GM12872 (cell line): ENCODE measurements around the gene RSPO3.

Experiments used
- TF ChIP-seq, protein P1 (sequence below): IDR thresholded peaks from 3 replicates; pipeline ENCODE4 v1.5.1; 2011; ENCODE audit warnings: low read depth, mild to moderate bottlenecking, low read length, moderate library complexity; ENCODE audit not compliant: insufficient read depth

RSPO3 gene

DNA sequence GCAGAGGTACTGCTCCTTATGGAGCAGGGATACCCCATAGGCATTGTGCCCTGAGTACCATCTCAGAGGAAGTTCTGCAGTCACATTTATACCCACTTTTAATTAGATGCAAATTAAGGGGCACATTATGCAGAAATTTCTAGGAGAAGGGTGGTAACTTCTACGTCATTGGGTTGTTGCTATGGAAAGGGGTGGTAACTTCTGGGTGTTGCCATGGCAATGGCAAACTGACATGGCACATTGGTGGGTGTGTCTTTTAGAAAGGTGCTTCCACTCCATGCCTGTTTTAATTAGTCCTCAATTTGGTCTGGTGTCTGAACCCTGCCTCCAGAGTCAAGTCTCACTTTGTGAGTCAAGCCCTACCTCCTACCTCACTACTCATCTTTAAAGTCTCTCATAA is 42.0 kb downstream of the RSPO3 start:
- TF ChIP-seq, protein P1, sequence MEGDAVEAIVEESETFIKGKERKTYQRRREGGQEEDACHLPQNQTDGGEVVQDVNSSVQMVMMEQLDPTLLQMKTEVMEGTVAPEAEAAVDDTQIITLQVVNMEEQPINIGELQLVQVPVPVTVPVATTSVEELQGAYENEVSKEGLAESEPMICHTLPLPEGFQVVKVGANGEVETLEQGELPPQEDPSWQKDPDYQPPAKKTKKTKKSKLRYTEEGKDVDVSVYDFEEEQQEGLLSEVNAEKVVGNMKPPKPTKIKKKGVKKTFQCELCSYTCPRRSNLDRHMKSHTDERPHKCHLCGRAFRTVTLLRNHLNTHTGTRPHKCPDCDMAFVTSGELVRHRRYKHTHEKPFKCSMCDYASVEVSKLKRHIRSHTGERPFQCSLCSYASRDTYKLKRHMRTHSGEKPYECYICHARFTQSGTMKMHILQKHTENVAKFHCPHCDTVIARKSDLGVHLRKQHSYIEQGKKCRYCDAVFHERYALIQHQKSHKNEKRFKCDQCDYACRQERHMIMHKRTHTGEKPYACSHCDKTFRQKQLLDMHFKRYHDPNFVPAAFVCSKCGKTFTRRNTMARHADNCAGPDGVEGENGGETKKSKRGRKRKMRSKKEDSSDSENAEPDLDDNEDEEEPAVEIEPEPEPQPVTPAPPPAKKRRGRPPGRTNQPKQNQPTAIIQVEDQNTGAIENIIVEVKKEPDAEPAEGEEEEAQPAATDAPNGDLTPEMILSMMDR = no peak

DNA sequence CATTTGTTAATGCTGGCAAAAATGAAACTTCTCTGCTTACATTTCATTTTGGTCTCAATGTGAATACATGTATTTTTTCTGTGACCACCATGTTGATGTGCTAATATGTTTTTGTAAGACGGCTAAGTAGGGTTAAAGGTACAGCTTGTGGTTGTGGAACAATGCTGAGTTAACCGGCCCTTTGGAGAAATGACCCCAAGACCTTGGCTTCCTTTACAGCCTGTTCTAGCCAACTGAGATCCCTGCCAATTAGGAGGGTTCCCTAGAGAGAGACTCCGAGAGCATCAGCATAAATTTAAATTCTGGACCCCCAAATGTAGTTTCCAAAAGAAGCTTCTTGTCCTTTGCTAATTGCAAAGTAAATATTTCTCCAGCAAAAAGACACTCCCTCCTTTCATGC is 44.4 kb downstream of the RSPO3 start:
- TF ChIP-seq, protein P1 = no peak

DNA sequence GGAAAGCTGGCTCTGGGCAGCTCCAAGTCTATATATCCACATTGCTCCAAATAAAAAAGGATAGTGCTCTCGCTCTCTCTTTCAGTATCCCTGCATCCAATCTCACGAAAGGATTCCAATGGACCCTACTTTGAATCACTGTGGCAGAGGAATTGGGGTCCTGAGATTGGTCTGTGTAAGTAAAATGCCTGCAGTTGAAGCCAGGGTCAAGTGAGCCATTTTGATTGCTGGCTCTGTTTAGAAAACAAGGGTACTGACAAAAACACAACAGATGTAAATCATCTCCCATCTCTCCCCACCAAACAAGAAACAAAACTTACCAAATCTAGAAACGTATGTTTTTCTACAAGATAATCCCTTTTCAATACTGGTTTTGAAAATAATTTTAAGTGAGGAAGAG is 45.6 kb downstream of the RSPO3 start:
- TF ChIP-seq, protein P1 = no peak

DNA sequence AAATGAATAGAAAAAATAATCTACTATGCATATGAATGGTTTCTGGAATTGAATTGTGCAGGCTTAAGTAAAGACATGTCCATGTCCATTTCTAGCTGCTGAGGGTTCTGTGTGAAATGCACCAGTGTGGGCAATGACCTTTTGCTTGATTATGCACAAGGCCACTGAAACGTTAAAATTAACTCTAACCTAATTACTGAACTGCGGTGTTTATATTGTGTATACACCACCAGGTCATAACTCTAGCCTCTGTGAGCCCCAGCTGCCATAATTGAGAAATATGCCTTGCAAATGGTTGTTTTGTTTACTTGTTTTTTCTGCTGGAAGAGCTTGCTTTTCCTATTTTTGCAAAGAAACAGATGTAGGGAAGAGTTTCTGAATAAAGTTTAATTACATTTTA is 46.1 kb downstream of the RSPO3 start:
- TF ChIP-seq, protein P1 = no peak

DNA sequence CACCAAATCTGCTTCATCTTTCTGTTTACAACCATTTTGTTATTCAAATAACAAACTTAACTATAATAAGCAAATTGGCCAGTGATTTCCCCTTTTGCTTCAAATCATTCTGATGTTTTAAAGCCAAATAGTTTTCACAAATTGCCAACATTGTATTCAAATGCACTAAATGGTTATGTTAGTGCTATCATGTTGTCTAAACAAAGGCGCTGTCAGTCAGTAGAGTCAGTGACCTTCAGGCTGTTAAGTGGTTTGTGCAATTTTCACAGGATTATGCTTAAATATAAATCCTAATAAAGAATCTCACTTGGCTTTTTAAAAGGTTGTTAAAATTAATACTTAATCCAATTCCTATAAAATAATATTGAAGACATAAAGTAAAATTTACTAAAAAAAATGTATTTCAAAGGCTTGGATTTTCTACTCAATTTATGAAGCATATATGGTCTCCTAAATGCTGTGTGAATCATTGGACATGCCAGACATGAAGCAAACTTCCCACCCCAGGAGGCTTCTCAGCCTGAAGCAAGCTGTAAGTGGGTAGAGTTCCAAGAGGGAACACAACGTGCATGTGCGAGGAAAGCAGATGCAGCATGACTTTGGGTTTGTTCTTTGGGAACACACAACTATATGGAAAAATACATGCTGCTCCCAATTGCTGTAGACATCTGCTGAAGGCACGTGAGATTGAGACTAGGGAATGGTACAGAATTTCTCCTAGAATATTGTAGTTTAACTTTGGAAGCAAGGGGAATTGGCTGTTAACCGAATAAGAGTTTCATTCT is 54.9 kb downstream of the RSPO3 start:
- TF ChIP-seq, protein P1 = no peak

DNA sequence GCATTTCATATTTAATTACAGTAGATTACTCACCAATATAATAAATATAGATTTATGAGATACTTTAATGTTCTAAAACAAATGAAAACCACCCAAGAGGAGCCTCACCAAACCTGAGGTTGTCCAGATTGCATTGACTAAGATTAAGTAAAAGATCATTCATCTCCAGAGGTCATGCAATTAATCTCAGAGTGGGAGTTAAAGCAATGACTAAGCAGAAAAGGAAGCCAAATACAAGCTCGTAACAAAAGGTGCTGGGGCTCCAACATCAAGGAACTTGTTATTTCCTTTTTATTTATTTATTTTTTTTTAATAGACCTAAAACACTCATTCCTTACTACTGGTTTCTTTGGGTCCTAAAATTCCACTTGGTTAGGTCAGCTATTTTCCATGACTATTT is 57.7 kb downstream of the RSPO3 start:
- TF ChIP-seq, protein P1 = no peak

DNA sequence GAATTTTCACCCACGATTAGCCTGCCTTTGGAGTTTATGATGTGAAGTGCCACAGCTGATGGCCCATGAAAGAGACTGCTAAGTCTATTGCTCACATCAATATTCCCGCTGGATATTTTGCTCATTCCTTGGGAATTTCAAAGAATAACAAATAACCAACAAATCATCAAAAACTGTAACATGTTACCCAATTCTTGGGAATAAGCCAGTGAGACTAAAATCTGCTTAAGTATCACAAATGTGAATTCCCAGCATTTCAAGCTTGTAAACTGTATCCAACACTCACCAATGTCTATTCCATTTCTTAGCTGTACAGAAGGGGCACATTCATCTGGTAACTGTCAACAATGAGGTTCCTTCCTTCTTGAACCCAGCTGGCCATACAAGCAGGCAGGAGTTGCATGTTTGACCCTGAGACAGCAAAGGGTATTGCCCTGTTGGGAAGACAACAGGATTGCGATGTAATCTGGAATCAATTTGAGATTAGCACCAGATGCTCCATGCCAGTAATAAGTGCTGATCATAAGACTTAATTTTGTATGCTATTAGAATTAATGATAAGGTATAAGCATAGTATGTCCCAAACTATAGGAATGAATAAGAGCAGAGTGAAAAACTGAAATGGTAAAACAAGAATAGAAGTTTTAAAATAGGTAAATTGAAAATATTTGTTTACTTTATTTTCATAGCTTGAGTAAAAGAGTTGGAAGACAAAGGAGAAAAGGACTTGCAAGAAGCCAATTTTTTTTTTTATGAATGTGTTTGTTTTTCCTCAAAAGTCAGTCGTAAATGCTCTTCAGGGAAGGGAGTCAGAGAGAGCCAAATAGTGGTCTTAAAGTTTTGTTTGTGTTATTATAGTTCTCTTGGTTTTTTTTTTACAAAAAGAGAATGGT is 58.8 kb downstream of the RSPO3 start:
- TF ChIP-seq, protein P1 = no peak
